G401.6 (cell line): Measurements from ENCODE around the gene FAT1.

Source experiments
- FAIRE-seq: peaks from 2 replicates; lab custom pipeline; 2012; peaks lifted over from hg19 to GRCh38; lab: Jason Lieb, UNC

FAT1 gene

DNA sequence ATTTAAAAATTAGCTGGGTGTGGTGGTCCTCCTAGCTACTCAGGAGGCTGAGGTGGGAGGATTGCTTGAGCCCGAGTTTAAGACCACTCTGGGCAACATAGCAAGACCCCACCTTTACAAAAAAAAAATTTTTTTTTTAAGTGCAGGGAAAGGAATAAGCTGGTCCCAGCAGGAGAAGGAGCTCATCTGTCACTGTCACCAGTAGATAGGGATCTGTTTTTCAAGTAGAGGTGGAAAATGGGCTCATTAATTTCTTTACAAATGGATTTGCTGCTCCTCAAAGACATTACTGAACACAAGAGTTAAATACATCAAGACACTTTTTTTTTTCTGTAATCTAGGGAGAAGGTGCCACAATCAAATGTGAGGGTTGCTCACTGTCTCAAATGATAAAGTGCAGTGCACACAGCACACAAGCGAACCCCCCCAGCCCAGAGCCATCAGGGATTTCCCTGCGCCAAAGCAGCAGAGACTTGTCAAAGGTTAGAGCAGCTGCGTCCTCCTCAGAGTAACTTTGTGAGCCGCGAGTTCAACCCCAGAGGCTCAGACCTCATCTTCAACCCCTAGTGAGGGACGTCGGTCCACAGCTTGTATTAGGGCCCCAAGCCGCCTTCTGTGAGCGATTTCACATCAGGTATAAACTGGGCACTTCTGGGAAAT, 154.0 kb downstream of the FAT1 start:
- FAIRE-seq, result no peak

DNA sequence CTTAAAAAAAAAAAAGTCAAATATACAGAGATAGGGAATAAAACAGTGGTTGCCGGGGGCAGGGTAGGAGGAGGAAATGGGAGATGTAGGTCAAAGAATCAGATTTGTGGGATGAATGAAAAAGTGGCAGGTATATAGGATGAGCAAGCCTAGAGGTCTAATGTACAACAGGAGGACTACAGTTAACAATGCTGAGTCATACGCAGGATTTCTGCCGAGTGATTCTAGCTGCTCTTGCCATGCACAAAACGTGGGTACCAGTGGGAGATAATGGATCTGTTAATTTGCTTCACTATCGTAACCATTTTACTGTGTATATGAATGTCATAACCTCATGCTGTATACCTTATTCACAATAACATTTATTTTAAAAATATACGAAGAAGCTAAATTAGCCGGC, 157.6 kb downstream of the FAT1 start:
- no peak for FAIRE-seq

DNA sequence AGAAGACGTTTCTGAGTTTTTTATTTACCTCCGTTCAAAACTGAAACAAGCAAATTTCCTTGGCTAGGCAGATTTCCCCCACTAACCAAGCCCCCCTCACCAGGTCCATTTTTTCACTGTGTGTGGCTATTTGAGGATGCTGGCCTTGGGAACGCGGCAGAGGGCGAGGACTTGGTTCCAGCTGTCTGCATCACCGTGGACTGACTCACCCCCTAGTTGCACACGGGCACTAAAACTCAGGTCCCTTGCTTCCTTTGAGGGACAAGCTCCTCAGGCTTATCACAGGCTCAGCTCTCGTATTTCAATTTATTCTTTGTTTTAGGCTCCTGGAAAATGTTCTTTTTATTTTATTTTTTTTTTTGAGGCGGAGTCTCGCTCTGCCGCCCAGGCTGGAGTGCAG, 159.9 kb downstream of the FAT1 start:
- no peak for FAIRE-seq

DNA sequence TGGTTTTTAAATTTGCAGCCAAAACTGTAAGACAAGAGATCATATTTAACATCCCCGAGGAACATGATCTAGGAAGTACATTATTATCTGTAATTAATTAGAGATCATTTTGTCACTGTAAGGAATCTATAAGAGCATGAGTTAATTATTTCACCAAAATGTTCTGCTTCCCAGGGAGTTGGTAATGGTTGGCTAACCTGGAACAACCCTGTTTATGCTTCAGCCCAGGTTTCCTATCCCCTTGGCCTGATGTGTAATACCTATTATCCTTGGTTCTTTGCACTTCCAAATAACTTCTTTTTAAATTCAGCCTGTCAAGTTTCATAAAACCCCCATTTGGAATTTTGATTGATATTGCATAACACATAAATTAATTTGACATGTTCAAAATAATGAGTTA, 161.9 kb downstream of the FAT1 start:
- no peak for FAIRE-seq

DNA sequence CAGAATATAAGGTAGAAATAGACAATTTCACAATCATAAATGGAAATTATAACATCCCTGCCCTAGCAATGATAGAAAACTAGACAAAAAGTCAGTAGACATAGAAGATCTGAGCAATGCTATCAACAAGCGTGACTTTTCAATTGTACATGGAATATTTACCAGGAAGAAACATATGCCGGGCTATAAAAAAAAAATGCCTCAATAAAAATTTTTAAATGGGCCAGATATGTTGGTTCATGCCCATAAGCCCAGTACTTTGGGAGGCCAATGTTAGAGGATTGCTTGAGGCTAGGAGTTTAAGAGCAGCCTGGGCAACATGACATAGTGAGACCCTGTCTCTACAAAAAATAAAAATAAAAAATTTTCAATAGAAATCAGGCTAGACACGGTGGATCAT, 163.0 kb downstream of the FAT1 start:
- FAIRE-seq, result no peak

DNA sequence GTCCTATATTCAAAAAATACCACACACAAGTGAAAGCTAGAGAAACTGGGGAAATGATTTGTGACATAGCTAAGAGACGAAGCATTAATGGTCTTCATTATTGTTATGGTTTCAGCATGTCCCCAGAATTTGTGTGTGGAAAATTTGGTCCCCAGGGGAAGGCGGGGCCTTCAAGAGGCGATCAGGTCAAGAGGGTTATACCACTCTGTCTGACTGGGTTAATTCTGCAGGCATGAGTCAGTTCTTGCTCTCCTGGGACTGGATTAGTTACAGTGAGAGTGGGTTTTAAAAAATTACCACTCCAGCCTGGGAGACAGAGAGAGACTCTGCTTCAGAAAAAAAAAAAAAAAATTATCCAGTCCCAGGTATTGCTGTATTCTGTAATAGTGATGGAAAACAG, 166.2 kb downstream of the FAT1 start:
- FAIRE-seq, result no peak

DNA sequence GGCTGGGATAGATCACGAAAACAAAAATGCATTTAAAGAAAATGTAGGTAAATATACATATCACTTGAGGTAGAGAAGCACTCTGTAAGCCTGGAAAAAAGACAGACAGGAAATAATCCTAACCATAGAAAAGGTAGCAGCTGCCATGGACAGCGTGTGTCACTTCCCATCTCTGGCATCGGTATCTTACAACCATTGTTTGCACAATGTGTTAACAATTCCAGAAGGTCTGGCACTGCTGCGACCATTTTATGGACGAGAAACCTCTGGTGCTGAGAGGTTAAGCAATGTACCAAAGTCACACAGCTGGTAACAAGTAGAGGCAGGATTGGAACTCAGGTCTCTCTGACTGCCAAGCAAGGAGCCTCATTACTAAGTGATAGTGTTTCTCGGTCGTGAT, 166.6 kb downstream of the FAT1 start:
- no peak for FAIRE-seq

DNA sequence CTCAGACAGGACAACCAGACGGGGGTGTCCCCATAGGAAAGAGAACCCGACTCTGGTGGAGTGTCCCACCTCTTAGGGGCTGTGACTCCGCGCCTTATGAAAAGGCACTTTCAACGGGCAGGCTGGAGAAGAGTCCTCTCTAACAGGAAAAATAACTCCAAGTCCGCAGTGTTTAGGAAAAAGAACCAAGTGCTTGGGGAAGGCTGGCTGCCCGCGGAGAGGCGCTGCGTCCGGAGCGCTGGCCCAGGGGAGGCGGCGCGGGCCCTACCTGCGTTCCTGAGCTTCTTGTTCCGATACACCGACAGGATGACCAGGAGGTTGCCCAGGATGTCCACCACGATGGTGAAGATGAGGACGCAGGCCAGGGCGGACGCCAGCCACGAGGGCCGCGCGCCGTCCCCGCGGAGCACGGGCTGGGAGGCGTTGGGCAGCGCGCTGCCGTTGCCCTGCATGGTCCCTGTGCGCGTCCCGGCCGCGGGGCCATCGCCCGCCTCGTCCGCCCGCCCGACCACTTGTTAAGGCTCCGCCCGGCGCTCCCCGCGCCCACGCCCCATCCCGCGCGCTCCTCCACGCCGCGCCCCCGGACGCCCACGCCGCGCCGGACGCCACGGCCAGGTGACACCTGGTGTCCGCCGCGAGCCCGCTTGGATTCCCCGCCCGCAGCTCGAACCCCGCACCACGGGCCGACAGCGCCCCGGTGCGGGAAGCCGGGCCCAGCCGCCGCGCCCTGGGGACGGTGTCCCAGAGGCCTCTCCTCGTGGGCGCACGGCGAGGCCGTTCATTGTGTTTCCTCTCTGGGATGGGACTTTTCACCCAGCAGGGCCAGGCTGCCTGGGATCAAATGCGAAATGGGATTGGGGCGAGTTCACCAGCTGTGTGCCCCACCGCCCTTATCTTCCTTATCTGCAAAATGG, 168.5 kb downstream of the FAT1 start, which contains the start of gene MTNR1A:
TSS of gene MTNR1A (minus strand) at position 654 of the 914 bp plus-strand sequence. CDS start at position 452, 202 bp downstream.
- FAIRE-seq, result no peak

DNA sequence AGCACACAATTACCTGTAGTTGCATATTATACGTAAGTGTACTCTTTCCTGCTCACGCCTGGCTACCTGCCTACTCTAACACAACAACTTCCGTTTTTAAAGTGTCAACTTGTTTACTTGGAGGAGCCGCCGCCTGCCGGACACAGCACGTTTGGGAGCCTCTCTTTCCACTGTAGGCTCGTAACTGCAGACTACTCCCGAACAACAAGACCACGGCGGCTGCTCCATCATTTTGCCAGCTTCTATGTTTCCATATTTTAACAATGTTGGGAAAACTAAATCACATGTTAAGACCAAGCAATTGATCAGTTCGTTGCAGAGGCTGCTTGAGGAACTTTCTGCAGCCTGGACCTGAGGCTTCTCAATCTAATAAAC, 169.1 kb downstream of the FAT1 start:
- FAIRE-seq, result no peak

DNA sequence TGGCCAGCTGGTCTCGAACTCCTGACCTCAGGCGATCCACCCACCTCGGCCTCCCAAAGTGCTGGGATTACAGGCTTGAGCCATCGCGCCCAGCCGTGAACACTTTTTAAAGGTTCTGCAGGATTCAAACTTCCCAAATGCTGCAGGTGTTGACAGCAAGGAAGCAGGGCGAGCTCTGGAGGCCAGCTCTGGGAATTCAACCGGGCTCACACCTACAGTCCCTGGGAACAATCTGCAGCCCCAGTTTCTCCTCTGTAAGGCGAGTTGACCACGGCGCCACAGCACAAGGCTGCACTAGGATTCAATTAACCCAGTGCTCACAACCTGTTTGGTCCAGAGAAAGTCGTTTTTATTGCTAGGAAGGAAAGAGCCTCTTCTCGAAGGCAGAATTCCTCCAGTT, 169.9 kb downstream of the FAT1 start:
- FAIRE-seq, result no peak

DNA sequence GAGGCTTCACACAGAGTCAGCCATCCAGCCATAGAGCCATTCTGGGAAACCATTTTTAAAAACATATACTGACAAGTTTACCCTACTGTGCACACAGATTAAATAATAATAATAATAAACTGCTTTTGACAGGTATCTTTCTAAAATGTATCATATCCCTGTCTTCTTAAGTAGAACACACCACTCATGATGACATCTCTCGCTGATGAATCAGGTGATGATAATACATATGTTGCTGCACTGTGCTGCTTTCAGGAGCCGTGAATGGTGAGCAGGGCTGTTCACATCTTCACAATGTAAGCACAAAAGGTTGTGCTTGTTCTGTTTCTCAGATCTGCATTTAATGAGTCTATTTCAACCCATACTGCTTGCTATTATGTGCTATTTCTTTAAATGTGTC, 171.8 kb downstream of the FAT1 start:
- no peak for FAIRE-seq

DNA sequence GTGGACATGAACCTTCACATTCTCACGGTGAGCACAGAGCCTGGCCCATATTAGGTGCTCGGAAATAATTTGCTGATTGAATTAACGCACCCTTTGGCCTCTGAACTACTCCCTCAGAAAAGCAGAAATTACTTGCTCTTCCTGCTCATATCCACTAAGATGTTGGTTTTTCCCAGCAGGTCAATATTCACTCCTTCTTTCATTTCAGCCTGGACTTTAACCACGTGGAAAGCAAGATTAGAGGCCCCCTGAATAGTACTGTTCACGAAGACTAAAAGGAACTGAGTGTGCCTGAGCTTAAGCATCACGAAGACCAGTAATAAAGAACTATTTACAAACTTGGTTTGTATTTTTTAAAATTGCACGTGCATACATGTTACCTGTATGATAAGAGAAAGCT, 178.2 kb downstream of the FAT1 start:
- no peak for FAIRE-seq

DNA sequence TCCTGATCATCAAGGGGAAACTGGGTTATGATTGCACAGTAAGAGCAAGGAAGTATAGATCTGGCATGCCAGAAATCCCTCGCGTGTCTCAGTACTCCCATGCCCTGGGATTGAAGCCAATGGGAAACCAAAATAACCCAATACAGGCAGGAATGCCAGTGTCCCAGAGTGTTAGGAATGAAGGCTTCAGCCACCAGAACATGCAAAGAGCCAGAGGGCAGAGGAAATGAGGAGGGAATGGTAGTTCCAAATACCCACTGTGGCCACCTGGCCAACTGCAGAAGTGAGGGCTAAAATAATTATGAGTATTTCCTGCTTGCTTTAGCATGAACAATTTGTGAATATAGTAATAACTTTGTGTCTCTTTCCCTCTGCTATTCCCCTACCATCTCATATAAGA, 180.4 kb downstream of the FAT1 start:
- FAIRE-seq, result no peak

DNA sequence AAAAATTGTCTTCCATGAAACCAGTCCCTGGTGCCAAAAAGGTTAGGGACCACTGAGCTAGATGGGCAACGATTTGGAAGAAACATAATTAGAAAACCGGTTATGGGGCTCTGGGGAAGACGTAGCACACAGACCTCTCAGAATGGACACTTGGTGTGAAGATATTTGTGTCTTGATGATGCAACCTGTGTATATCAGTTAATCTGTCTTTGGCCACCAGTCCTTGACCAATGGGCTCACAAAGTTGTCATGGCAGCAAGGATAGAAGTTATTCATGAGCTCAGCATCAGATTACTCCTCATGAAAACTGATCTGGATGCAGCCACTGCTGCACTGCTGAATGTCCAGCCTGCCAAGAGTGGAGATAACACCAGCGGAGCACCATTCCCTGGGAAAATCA, 181.9 kb downstream of the FAT1 start:
- no peak for FAIRE-seq

DNA sequence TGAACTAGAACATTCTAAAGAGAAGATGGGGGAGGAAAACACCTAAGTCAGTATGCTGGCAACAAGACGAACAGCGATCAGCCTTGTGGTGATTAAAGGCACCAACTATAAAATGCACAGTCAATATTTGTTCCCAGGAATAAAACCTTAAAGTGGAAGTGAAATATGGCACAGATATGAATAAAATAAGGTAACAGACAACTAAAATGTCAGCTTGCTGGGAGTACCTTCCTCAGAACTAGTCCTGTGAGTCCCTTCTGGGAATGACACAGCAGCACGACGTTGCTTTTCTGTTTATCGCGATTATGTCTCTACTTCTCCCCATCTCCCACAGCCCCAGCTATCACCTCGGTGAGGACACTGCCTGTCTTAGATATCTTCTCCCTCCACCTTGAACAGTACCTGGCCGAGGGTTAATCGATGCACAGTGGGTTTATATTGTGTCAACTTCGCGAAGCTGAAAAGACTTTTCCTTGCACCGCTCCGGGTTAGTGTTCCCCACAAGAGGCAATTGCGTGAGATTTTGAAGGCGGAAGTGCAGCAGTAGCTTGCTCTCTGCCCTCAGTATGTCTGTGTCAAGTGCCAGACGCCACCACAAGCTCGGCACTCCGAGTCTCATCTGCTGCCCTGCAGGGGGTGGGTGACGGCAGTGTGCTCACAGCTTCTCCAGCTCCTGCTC, 185.7 kb downstream of the FAT1 start:
- FAIRE-seq, result no peak
